Sciatic nerve (tissue), 2 donors: ENCODE measurements around the gene GPR152. TPM values are rescaled to one million over a fixed set of nuclear protein-coding genes. Genes with fewer than 3 reads are reported as not detected.

ENCODE experiments used
- ATAC-seq: fragments of 200-7000 bp; cut with Tn5 transposase; one replicate; pipeline ENCODE4 v1.9.1; 2020; ENCODE audit warnings: mild to moderate bottlenecking, moderate library complexity
- DNase-seq: peaks from one replicate; pipeline ENCODE4 v3.0.0-alpha.2; 2020; ENCODE audit warnings: low spot score
- intact Hi-C: fragments of 100-400 bp; cut with DNase I; formaldehyde crosslinking; loops from one replicate; pipeline ENCODE4 v1.14.2; 2022
- total RNA-seq: library from RNA; stranded (reverse); fragmentation: NEBNext Ultra II Directional; extraction: Animal tissue kit (Norgen Biotek cat#: 25700); gene quantifications from one replicate; pipeline ENCODE4 v1.2.1, GENCODE V29; 2021
- donor health status: DM: no; HTN: no; CAD: no.
- donor health status: DM: no; HTN: no; CAD: no.

The GPR152 gene, protein sequence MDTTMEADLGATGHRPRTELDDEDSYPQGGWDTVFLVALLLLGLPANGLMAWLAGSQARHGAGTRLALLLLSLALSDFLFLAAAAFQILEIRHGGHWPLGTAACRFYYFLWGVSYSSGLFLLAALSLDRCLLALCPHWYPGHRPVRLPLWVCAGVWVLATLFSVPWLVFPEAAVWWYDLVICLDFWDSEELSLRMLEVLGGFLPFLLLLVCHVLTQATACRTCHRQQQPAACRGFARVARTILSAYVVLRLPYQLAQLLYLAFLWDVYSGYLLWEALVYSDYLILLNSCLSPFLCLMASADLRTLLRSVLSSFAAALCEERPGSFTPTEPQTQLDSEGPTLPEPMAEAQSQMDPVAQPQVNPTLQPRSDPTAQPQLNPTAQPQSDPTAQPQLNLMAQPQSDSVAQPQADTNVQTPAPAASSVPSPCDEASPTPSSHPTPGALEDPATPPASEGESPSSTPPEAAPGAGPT
- total RNA-seq, result not detected

DNA sequence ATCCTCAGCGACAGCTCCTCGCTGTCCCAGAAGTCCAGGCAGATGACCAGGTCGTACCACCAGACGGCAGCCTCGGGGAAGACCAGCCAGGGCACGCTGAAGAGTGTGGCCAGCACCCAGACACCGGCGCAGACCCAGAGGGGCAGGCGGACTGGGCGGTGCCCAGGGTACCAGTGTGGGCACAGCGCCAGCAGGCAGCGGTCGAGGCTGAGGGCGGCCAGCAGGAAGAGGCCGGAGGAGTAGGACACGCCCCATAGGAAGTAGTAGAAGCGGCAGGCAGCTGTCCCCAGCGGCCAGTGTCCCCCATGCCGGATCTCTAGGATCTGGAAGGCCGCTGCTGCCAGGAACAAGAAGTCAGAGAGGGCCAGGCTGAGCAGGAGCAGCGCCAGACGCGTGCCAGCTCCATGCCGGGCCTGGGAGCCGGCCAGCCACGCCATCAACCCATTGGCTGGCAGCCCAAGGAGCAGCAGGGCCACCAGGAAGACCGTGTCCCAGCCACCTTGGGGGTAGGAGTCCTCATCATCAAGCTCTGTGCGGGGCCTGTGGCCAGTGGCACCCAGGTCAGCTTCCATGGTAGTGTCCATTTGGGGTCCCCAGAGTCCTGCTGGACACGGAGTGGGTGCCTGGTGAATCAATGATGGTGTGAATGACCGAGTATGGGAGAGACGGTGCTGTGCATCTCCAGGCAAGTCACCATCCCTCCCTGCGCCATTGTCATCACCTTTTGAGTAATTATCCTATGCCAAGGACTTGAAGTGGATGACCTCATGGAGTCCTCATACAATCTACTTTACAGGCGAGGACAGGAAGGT, at the start of gene GPR152:
Gene GPR152 (minus strand): TSS at position 589 of the 812 bp plus-strand sequence. CDS start 5 bp downstream, at position 584.
- ATAC-seq (peak; percentile 24), DNase-seq (no peak)
- intact Hi-C loops, result no loop called here

DNA sequence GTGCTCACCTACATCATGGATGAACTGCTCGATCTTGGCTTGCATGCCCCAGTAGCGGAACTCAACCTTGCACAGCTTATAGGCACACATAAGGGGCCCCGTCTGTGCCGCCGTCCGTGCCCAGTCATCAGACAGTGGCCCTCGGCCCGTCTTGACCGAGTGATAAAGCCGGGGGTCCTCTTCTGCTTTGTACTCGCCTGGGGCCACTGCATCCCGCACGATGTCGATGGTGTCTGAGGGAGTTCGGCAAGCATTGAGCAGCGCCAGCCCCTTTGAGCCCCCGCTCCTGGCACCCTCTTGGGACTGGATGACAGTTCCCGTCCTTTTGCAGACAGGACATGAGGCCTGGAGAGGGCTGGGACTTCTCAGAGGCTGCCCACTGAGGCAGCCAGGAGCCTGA, 49.3 kb upstream of the GPR152 start:
- DNase-seq (no peak), ATAC-seq (no peak)
- intact Hi-C loops, result loop anchor here (5.0 kb wide), 1 partner anchor 105 kb away; no protein-coding TSS in a partner anchor

DNA sequence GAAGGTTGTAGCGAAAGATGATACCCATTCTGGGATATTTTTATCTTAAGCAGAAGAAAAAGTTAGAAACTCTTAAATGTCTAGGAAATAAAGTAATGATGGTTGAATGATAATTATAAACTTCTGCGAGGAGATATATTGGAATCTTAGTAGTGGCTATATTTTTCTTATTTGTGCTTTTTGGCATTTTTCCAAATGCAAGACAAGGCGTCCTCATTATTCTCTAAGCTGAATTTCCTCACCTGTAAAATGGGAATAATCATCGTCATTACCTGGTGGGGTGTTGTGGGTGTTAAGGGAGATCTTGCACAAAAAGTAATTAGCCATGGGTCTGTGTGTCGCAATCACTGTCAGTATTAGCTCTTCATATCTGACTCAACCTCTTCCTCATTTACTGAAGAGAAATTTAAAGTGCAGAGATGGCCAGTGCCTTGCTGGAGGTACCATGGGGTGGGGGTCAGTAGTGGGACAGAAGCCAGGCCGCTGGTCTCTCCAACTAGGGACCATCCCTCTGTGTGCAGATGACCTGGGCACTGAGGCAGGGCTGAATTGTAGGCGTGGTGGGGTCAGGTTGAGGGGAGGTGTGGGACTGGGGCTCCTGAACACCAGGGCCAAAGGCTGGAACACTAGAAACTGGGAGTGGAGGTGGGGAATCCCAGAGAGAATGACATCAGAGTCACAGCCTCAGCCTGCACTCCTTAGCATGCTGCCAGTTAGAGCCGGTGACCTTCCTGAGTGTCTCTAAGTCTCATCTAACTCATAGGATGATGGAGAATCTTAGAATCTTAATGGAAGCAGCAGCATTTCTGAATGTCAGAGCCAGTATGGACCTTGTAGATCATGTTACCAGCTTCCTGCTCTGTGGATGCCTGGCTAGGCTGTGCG, 48.5 kb upstream of the GPR152 start:
- ATAC-seq, result no peak
- DNase-seq, result no peak
- intact Hi-C loops, result loop anchor here (5.0 kb wide), 1 partner anchor 104 kb away; no protein-coding TSS in a partner anchor

DNA sequence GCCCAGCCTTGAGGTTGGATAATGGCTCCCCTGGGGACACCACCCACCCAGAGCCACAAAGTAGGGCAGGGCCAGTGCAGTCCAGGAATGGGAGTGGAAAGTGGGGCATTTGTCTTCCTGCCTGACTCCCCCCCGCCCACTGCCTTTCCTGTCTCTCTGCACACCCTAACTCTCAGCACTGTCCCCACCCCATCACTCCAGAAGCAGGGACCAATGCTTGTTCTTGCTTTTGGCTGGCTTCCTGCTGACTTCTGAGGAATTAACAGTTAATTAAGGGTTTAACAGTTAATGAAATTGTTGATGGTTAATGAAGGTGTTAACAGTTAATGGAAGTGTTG, 47.9 kb upstream of the GPR152 start:
- intact Hi-C loops, result loop anchor here (5.0 kb wide), 1 partner anchor 103 kb away; no protein-coding TSS in a partner anchor
- ATAC-seq, result no peak
- DNase-seq, result no peak

DNA sequence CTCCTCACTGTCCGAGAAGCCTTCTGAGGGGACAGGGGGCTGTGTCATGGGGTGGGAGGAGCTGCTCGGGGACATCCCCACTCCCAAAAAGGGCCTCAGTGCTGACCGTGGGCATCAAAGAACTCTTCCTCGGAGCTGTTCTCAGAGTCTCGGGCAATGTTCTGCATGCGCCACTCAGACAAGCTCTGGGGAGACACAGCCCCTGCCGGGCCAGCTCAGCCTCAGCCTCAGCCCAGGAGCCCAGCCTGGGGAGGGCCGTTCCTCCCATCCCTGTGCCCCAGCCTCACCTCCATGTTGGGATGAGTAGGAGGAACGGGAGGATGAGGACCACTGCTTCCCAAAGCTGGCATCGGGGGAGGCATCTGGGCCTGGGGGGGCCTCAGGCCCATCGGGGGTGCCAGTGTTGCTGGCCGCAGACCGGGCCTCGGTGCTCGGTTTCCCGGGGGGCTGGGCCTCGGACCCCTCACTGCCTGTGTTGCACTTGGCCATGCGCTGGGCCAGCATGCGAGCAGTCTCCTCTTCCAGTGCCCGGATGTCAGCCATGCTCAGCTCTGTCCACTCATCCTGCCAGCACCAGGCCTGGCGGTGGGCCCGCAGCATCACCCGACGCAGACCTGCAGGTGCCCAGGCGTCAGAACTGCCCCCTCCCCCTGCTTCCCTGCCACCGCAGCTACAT, 47.4 kb upstream of the GPR152 start:
- ATAC-seq (no peak), DNase-seq (no peak)
- intact Hi-C loops, result loop anchor here (5.0 kb wide), 1 partner anchor 103 kb away; no protein-coding TSS in a partner anchor

DNA sequence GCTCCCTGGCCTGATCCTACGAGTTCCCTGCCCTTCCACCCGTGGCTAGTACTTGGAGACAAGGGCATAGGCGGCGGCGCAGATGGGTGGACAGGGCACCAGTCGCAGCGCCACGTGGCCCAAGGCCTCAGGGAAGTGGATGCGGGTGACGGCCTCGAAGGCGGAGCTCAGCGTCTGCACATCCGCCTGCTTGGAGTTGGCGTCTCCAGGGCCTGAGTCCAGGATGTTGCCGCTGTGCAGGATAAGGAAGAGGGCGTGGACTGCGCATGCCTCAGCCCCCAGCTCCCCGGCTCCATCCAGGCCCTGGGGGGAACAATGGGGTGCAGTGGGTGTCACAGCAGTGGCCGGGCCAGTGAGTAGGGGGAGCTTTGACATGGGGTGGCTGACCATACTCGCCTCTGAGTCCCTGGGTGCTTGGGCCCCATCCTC, 46.0 kb upstream of the GPR152 start:
- ATAC-seq, result no peak
- intact Hi-C loops, result no loop called here
- DNase-seq, result no peak

DNA sequence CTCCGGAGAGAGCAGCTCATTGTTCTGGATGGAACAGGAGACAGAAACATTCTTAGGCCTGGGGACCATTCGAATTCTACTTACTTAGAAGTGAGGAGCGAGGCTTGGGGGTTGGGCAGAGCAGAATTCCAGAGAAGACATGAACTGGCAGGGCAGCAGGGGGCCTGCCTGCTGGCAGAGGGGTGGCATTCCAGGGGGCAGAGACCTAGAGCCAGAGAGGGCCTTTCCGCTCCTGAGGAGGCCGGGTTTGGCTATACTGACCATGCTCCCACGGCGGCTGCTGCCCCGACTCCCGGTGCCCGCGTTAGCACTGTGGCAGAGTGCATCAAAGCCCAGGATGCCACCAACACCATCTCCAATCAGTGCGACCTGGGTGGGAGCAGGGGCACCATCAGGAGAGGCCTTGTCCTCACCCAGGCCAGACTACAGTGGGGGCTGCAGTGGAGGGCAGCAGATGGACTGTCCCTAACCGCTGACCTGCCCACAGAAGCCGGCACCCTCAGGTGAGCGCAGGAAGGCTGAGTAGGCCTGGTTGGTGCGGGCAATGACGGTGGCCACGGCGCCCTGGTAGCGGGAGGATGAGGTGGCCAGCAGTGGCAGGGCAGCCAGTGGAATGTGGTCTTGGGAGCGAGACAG, 45.2 kb upstream of the GPR152 start:
- ATAC-seq (no peak), DNase-seq (no peak)
- intact Hi-C loops, result no loop called here

DNA sequence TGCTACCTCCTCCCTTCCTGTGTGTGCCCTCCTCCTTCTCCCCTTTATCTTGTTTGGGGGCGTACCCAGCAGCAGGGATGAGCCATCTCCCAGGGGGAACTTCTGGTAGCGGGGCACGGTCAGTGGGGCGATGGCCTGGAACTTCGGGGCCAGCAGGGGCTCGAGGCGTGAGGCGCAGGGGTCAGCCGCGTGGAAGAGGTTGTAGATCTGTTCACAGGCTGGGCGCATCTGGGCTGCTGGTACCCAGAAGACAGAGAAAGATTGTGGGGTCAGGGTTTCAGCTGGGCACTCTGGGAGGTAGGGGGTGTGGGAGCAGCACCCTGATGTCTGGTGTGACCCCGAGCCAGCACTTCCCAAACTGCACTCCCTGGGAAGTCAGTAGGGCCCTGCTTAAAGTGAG, 43.6 kb upstream of the GPR152 start:
- DNase-seq (no peak), ATAC-seq (no peak)
- intact Hi-C loops, result no loop called here

DNA sequence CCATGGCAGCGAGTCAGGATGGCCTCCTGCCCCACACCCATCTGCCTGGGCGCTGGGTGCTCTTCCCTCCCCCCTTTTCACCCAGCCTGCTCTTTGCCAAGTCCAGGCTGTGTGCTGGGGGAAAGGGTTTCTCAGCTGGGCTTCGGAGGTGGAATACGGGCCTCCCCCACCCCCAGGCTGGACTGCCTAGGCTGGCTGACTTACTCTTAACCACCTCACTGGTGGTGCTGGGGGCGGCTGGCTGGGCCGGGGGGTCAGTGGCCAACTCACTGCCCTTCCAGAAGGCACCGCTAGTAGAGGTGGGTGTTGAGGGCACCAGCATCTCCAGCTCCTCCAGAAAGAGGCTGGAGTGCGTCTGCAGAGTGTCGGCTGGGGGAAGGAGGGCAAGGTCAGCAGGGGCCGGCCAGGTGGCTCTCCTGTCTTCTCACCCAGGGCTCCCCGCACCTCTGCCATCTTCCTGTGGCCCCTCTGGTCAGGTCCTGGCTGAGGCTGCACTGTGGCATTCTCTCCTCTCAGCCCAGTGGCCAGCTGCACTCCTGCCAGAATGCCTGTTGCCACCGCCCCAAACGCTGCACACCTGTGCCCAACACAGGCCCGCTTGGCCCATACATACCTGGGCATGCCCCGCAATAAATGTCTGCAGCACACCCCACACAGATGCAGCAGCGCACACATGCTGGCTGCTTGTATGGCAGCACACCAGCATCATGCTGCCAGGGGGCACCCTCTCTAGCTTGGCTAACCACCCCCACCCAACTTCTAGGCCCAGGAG, 42.9 kb upstream of the GPR152 start:
- no peak for ATAC-seq
- intact Hi-C loops, result no loop called here
- no peak for DNase-seq

DNA sequence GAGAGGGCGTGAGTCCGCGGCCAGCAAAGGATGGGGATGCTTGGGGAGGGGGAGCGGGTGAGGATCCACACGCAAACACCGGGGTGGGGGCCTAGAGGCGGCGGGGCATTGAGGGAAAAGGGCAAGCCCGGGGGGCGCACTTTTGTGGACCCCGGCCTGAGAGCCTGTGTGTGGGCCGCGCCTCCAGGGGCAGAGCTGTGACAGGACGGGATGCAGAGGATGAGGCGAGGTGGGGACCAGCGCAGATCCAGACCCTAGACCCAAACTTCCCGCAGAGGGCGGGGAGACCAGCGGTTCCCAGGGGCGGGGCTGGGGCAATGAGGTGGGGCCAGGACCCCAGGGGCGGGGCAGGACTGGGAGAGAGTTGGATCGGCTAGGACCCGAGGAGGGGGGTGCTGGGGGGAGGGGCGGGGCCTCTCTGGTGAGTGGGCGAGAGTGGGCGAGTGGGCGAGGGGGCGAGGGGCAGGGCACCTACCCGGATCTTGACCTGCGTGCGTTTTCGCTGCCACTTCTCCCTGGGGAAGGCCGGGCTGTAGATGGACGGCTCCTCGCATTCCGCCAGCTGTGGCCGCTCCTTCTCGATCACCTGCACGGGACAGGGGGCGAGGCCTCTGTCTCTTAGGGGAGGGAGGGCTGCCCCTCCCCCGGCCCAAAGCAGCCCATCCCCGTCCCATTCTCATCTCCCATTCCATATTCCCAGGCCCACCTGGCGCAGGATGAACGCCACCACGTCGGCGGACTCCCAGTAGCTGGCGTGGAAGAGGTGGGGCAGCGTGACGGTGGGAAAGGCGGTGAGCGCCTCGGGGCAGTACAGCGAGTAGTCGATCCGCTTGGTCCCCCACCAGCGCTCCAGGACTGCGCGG, 42.1 kb upstream of the GPR152 start:
- DNase-seq (no peak), ATAC-seq (no peak)
- intact Hi-C loops, result no loop called here

DNA sequence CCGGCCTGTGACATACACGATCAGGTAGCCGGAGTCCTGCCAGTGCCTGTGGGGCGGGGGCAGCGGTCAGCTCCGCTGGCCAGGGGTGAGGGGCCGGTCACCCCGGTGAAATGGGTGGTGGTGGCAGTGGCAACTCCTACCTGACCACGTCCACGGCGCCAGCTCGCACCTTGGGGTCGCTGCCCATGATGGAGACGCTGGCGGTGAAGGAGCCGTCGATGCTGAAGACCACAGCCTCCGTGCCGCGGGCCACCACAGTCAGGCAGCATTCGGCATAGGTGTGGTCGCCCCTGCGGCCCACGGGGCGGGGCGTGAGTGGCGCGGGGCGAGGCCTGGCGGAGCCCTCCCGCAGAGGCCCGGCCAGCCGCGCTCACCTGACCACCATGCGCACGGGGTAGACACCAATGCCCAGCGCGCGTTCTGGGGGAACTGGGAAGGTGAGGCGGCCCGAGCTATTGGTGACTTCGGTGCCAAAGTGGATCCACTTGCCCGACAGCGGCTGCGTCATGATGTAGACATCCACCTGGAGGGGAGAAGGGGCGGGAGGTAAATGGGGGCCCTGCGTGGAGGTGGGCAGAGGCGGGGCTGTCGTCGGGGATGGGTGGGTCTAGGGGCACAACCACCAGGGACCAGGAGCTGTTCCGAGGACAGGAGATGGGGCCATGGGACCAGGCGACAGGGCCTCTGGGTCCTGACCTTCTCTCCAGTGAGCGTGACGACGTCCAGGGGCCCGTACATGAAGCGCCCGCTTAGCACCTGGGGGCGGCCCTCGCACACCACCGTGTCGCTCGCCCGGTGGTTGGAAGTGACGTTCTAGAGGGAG, 41.2 kb upstream of the GPR152 start:
- no peak for ATAC-seq
- intact Hi-C loops, result no loop called here
- peak; percentile 59 for DNase-seq

DNA sequence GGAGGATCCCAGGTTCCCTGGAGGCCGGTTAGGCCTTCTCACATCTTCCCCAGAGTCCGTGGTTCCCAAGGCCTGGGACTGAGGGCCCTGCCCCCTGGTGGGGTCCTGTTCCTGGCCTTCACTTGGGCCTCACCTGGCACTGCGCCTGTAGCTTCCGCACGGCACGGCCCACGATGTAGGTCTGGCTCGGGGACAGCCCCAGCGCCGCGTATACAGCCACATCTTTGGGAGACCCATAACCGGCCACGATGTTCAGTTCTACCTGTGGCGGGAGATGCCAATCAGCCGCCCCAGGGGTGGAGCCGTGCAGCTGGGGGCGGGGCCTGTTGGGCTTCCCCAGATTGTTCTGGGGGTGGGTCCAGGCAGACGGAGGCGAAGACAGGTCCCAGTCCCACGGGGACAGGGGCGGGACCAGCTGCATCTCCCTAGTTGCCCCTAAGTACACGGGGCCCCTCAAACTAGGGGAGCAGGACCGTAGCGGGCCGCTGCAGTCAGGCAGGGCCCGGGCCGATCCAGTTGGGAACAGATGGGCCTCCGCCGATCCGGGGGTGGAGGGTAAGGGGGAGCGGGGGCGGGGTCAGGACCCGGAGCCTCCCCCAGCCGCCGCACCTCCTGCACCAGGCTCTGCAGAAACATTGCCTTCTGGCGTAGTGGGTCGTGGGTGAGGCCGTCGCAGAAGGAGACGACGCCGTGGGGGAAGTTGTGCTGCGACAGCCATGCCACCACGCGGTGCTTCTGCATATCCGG, 40.4 kb upstream of the GPR152 start:
- DNase-seq (no peak), ATAC-seq (no peak)
- intact Hi-C loops, result no loop called here

DNA sequence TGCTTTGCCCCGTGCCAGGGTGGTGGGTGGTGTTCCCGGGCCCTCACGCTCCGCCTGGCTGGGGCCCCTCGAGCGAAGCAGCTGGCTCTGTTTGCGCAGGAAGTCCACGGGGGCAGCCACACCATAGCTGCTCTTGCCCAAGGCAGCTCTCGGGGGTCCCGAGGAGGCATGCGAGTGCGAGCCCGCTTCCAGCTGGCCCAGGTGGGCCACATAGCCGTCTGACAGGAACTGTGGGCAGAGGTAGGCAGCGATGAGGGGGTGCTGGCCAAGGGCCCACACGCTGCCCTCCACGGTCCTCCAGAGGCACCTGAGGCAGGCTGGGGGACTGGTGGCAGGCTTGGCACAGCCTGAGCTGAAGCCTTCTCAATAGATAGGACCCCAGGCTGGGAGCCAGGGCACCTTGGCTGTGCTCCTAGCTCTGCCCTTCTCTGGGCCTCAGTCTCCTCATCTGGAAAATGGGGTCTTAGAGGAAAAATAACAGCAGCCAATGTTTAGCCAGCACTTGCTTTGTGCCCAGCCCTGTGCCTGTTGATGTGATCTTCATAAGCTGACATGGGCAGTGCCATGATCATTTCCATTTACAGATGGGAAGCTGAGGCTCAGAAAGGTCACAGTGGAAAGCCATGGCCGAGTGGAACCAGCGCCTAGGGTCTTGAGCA, 39.7 kb upstream of the GPR152 start:
- DNase-seq (no peak), ATAC-seq (peak; percentile 18)

DNA sequence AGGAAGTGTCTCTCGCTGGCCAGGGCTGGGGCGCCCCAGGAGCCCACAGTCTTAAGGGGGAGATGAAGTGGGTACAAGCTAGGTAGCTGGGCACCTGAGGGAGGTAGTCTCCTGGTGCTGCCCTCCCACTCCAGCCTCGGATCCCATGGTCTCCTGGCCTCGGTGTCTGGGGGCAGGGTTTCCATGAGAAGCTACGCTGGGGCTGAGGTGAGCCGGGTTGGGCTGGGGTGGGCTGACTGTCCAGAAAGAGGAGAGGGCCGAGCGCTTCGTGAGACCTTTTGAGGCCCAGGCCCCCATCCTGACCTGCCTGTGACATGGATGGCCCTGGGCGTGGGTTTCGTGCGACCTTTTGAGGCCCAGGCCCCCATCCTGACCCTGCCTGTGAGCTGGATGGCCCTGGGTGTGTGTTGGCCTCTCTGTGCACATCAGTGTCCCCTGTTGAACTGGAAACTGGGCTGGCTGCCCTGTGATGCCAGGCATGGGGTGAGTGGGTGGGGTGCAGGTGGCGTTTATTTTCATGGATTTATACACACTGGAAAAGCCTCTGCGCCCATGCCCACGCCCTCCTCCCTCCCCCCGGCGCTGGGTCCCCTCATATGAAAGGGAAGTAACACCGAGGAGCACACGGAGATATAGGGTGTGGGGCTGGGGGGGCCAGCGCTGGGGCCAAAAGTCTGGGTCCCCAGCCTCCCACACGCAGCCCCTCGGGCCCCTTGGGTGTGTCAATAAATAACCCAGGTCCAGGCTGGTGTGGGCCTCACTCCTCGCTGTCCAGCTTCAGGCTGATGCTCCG, 38.9 kb upstream of the GPR152 start:
- intact Hi-C loops, result no loop called here
- ATAC-seq, result peak; percentile 29

More for the DNA sequence above, 39.7 kb upstream of the GPR152 start:
- intact Hi-C loops, result no loop called here

More for the DNA sequence above, 38.9 kb upstream of the GPR152 start:
- DNase-seq, result peak; percentile 61
